ENCODE results near the gene MAGI2.

The MAGI2 gene

GRCh38 chr7:78207269-78207668, 1246.2 kb downstream of the MAGI2 start:
- H3K36me3 ChIP-seq (ENCODE audit: insufficient read depth, low read length), result no peaks in the 10 kb centered on the region
- no peak overlapping the region for H3K4me2 ChIP-seq (ENCODE audit: insufficient read depth, low read length)
- H4K20me1 ChIP-seq (ENCODE audit: insufficient read depth, low read length), result no peaks in the 10 kb centered on the region
- no peaks in the 10 kb centered on the region for H3K4me1 ChIP-seq (ENCODE audit: insufficient read depth, low read length)
- no peak overlapping the region for H3K27ac ChIP-seq (ENCODE audit: low read length)
- ATAC-seq (ENCODE audit: insufficient read depth, low read depth) (no peak), DNase-seq (no peak)
- no peaks in the 10 kb centered on the region for H3K79me2 ChIP-seq (ENCODE audit: insufficient read depth, low read length)
- H3K27me3 ChIP-seq (ENCODE audit: insufficient read depth, low read length, poor library complexity), result no peaks in the 10 kb centered on the region
- H3K9me3 ChIP-seq (ENCODE audit: insufficient read depth, low read length, severe bottlenecking), result no peaks in the 10 kb centered on the region
- TF ChIP-seq CTCF (IDR thresholded peaks at IDR 0.05; ENCODE audit: borderline replicate concordance, extremely low read depth, low read length, poor library complexity, severe bottlenecking) (no peak), EZH2 (IDR thresholded peaks at IDR 0.05; ENCODE audit: borderline replicate concordance, low read depth, low read length, severe bottlenecking) (no peak)
- H3K9ac ChIP-seq (ENCODE audit: low read depth, low read length), result no peak overlapping the region
- H2AFZ ChIP-seq (ENCODE audit: low read depth, low read length), result no peak overlapping the region
- H3K4me3 ChIP-seq (ENCODE audit: low read depth in 1 of 2, low read length in 2 of 2), result no peak overlapping the region

- no peak for TF ChIP-seq EZH2 (IDR thresholded peaks at IDR 0.05; ENCODE audit: borderline replicate concordance, low read depth, low read length, severe bottlenecking)
- no peak for TF ChIP-seq CTCF (IDR thresholded peaks at IDR 0.05; ENCODE audit: borderline replicate concordance, extremely low read depth, low read length, poor library complexity, severe bottlenecking)
- H3K4me2 ChIP-seq (ENCODE audit: insufficient read depth, low read length), result no peak overlapping the region
- no peaks in the 10 kb centered on the region for H4K20me1 ChIP-seq (ENCODE audit: insufficient read depth, low read length)
- H3K27ac ChIP-seq (ENCODE audit: low read length), result no peak overlapping the region
- no peaks in the 10 kb centered on the region for H3K4me1 ChIP-seq (ENCODE audit: insufficient read depth, low read length)
- DNase-seq (no peak), ATAC-seq (ENCODE audit: insufficient read depth, low read depth) (no peak)
- no peak overlapping the region for H3K4me3 ChIP-seq (ENCODE audit: low read depth in 1 of 2, low read length in 2 of 2)
- no peaks in the 10 kb centered on the region for H3K9me3 ChIP-seq (ENCODE audit: insufficient read depth, low read length, severe bottlenecking)
- no peaks in the 10 kb centered on the region for H3K27me3 ChIP-seq (ENCODE audit: insufficient read depth, low read length, poor library complexity)
- no peaks in the 10 kb centered on the region for H3K79me2 ChIP-seq (ENCODE audit: insufficient read depth, low read length)
- H3K36me3 ChIP-seq (ENCODE audit: insufficient read depth, low read length), result no peaks in the 10 kb centered on the region
- no peak overlapping the region for H2AFZ ChIP-seq (ENCODE audit: low read depth, low read length)
- no peak overlapping the region for H3K9ac ChIP-seq (ENCODE audit: low read depth, low read length)
These were observed 1246.7 kb downstream of the MAGI2 start for GRCh38 chr7:78206769-78207168.

GRCh38 chr7:78203042-78203720, 1250.3 kb downstream of the MAGI2 start:
- no peaks in the 10 kb centered on the region for H3K36me3 ChIP-seq (ENCODE audit: insufficient read depth, low read length)
- H3K27me3 ChIP-seq (ENCODE audit: insufficient read depth, low read length, poor library complexity), result no peaks in the 10 kb centered on the region
- H3K4me3 ChIP-seq (ENCODE audit: low read depth in 1 of 2, low read length in 2 of 2), result no peak overlapping the region
- no peak overlapping the region for H3K9ac ChIP-seq (ENCODE audit: low read depth, low read length)
- H3K27ac ChIP-seq (ENCODE audit: low read length), result no peak overlapping the region
- ATAC-seq (ENCODE audit: insufficient read depth, low read depth) (no peak), DNase-seq (no peak)
- H3K9me3 ChIP-seq (ENCODE audit: insufficient read depth, low read length, severe bottlenecking), result no peaks in the 10 kb centered on the region
- no peak overlapping the region for H2AFZ ChIP-seq (ENCODE audit: low read depth, low read length)
- H4K20me1 ChIP-seq (ENCODE audit: insufficient read depth, low read length), result no peaks in the 10 kb centered on the region
- TF ChIP-seq CTCF (IDR thresholded peaks at IDR 0.05; ENCODE audit: borderline replicate concordance, extremely low read depth, low read length, poor library complexity, severe bottlenecking) (no peak), EZH2 (IDR thresholded peaks at IDR 0.05; ENCODE audit: borderline replicate concordance, low read depth, low read length, severe bottlenecking) (no peak)
- no peaks in the 10 kb centered on the region for H3K79me2 ChIP-seq (ENCODE audit: insufficient read depth, low read length)
- no peak overlapping the region for H3K4me2 ChIP-seq (ENCODE audit: insufficient read depth, low read length)
- H3K4me1 ChIP-seq (ENCODE audit: insufficient read depth, low read length), result no peaks in the 10 kb centered on the region

All from DND-41 (cell line).